ENCODE data around the gene NOP14. TPM values are rescaled to one million over a fixed set of nuclear protein-coding genes. Genes with fewer than 3 reads are reported as not detected.

Gene NOP14
- total RNA-seq, 1 experiment from 2014 or later: 50.1 TPM

DNA sequence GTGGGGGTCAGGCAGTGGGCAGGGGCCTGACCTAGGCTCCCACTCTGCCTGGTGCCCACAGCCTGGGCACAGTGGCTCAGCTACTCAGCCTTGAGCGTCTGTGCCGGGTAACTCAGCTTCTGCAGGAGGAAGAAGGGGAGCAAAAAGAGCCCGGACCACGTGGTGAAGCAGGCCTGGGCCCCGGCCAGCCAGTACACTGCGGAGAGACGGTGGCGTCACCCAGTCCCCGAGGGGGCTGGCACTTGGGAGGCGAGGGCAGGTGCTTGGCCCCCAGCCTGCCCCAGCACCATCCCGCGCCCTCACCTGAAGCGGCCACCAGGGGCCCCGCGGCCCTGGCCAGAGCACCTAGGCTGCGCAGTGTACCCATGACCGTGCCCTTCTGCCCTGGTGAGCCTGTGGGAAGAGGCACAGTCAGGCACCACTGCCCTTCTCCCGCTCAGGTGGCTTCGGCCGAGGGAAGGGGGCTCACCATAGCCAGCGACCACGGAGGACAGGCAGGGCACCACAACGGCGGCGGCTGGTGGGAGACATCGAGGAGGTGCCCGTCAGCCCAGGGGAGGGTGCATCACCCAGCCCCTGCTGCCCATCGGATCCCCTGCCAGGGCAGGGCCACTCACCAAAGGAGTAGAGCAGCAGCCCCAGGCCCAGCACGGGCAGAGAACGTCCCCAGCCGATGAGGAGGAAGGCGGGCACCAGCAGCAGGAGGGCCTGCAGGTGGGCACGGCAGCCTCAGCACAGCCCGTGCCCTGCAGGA lies 32.3 kb downstream of the NOP14 start:
- no peak overlapping the region for H3K18ac ChIP-seq (ENCODE audit: insufficient read length, low read depth, low read length)
- no peak overlapping the region for H3K14ac ChIP-seq (ENCODE audit: insufficient read depth, low read length)
- H3K56ac ChIP-seq (ENCODE audit: insufficient read length, low read depth, low read length): no peak overlapping the region
- no peak overlapping the region for H3K23ac ChIP-seq (ENCODE audit: insufficient read length, low read depth, low read length)
- DNase-seq: peak; percentile 51
- no peak overlapping the region for H3K27ac ChIP-seq (ENCODE audit: insufficient read length, low read depth, low read length)
- H3K79me1 ChIP-seq (ENCODE audit: insufficient read depth, low read depth, low read length, poor library complexity, severe bottlenecking): no peaks in the 10 kb centered on the region
- H2BK5ac ChIP-seq (ENCODE audit: insufficient read length, low read length): no peak overlapping the region
- H4K8ac ChIP-seq (replicated peaks; ENCODE audit: insufficient read length, low read depth, low read length): no peak overlapping the region
- WGBS (ENCODE audit: extremely low coverage, insufficient read length, low lambda C conversion rate): no CpG with 5 or more reads among the region's 34 CpGs
- H3K9ac ChIP-seq (ENCODE audit: extremely low read depth, insufficient read length, low read length): no peak overlapping the region
- no peaks in the 10 kb centered on the region for H3K9me3 Mint-ChIP-seq
- no peak overlapping the region for H2BK20ac ChIP-seq (ENCODE audit: low read depth, low read length, poor library complexity, severe bottlenecking)
- peaks cover 12 to 19% of the 10 kb centered on the region in 2 experiments for H3K4me1 Mint-ChIP-seq
- H3K79me2 ChIP-seq (ENCODE audit: insufficient read depth, low read length): no peaks in the 10 kb centered on the region; the same call in 1 of the 2 replicates
- no peak overlapping the region for H2AK5ac ChIP-seq (ENCODE audit: insufficient read length, low read length)
- no peaks in the 10 kb centered on the region; the same call in 1 of the 2 replicates for H3K27me3 Mint-ChIP-seq (ENCODE audit: low read depth)
- H3K4me3 Mint-ChIP-seq: no peak overlapping the region
- no peak overlapping the region for H2BK12ac ChIP-seq (ENCODE audit: insufficient read length, low read depth, low read length)
- H3K36me3 Mint-ChIP-seq (ENCODE audit: insufficient read depth in 1 of 3, low read depth in 3 of 3): peaks cover 28 to 61% (median 48%) of the 10 kb centered on the region in 3 experiments
- H4K5ac ChIP-seq (ENCODE audit: insufficient read length, low read depth, low read length): no peak overlapping the region
- no peaks in the 10 kb centered on the region for H3K9me3 ChIP-seq (ENCODE audit: control insufficient read depth, low read depth, low read length)
- no peak overlapping the region for H3K4ac ChIP-seq (ENCODE audit: low read depth, low read length)
- H3K23me2 ChIP-seq (ENCODE audit: insufficient read length, low read depth, low read length, poor library complexity, severe bottlenecking): peaks cover 10% of the 10 kb centered on the region
- no peak overlapping the region for H2AFZ ChIP-seq (ENCODE audit: low read length)
- no peak overlapping the region for H4K91ac ChIP-seq (ENCODE audit: insufficient read length, low read depth, low read length)
- H2BK15ac ChIP-seq (ENCODE audit: low read depth, low read length): no peak overlapping the region
- no peak overlapping the region for H2BK120ac ChIP-seq (ENCODE audit: low read depth, low read length, poor library complexity, severe bottlenecking)
- no peak overlapping the region for H3T11ph ChIP-seq (ENCODE audit: low read length)
- no peak overlapping the region for H3K4me2 ChIP-seq (ENCODE audit: insufficient read depth, insufficient read length, low read length)
- H3K27me3 ChIP-seq (ENCODE audit: insufficient read depth, low read length): no peaks in the 10 kb centered on the region
- TF ChIP-seq, protein P1, sequence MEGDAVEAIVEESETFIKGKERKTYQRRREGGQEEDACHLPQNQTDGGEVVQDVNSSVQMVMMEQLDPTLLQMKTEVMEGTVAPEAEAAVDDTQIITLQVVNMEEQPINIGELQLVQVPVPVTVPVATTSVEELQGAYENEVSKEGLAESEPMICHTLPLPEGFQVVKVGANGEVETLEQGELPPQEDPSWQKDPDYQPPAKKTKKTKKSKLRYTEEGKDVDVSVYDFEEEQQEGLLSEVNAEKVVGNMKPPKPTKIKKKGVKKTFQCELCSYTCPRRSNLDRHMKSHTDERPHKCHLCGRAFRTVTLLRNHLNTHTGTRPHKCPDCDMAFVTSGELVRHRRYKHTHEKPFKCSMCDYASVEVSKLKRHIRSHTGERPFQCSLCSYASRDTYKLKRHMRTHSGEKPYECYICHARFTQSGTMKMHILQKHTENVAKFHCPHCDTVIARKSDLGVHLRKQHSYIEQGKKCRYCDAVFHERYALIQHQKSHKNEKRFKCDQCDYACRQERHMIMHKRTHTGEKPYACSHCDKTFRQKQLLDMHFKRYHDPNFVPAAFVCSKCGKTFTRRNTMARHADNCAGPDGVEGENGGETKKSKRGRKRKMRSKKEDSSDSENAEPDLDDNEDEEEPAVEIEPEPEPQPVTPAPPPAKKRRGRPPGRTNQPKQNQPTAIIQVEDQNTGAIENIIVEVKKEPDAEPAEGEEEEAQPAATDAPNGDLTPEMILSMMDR (conservative IDR thresholded peaks at IDR 0.05): peak; percentile 59
- H3K27ac Mint-ChIP-seq: peak overlapping the region in 1 of 3 experiments; percentile 72; a peak in 1 of 7 replicates
- no peaks in the 10 kb centered on the region for H3K4me1 ChIP-seq (ENCODE audit: insufficient read depth, low read length)
- H4K20me1 ChIP-seq (ENCODE audit: control insufficient read depth, insufficient read depth, insufficient read length): peaks cover 2% of the 10 kb centered on the region

Measured in H9 (cell line).